NCI-H748 (cell line): ENCODE results near the gene MAP1LC3A.

Experiments used
- DNase-seq: peaks from one replicate; lab custom pipeline; 2025; ENCODE audit not compliant: unreplicated experiment; lab: John Stamatoyannopoulos, UW

The MAP1LC3A gene

DNA sequence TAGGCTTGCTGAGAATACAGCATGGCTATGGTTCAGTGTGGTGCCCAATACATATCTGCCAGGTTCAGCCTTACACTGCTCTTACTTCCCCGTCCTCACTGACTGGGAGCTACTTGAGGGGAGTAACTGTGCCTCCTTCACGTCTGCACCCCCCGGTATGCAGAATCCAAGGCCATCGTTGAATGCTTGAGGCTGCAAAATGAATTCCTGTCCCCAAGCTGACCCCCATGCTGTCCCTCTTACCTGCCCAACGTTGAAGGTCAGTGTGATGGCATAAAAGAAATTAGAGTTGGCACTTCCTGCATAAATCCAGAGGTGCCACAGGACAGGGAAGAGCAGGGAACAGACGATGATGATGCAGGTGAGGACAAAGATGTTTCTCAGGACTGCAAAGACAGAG lies 16.3 kb downstream of the MAP1LC3A start:
- no peak for DNase-seq

DNA sequence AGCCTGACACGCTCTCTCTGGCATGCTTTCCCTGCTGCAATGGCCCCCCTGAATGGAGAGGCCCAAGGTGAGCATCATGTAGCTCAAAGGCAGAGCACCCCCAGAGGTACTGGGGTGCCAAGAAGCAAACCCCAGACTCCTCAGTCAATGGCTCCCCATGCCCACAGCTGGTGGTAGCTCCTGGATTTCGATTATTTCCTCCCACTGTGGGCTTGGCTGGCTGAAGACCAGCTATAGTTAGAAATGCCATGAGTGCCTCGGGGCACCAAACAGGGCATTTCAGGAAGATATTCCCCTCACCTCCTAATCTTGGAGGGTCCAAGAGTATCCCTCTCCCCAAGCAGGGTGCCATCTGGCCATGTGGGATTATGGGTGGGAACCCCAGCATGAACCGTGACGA lies 16.8 kb downstream of the MAP1LC3A start:
- DNase-seq: no peak

DNA sequence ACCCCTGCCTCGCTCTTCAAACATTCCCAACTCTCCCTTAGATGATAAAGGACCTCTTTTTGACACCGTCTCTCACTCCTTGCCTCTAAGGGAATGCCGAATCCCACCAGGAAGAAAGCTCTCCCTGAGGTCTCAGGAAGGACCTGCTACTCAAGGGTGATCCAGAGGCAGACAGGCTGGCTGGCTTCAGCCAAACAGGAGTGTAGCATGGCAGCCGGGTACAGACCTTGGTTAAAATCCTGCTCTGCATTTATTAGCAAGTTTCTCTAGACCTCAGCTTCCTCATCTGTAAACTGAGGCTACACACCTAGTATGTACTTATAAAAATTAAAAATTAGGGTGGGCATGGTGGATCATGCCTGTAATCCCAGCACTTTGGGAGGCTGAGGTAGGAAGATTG lies 17.2 kb downstream of the MAP1LC3A start:
- DNase-seq: no peak

DNA sequence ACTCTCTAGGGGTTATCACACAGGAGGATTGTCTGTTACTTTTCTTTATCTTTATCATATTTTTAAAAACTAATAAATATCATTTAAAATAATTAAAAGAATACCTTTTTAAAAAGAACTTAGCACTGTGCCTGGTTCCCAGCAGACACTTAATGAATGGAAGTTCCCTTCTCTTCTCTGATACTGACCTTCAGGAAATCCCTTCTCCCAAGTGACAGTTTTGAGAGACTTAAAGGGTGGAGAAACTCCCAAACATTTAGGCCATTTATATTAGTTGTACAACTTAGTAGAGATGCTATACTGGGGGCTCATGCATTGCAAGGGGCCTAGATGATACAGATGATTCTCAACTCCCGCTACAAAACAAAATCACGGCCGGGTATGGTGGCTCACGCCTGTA lies 18.5 kb downstream of the MAP1LC3A start:
- no peak for DNase-seq

GRCh38 chr20:34578025-34578424 lies 19.5 kb downstream of the MAP1LC3A start:
- DNase-seq: no peak

- no peak for DNase-seq
Observed at GRCh38 chr20:34578521-34578920, 20.0 kb downstream of the MAP1LC3A start.

DNA sequence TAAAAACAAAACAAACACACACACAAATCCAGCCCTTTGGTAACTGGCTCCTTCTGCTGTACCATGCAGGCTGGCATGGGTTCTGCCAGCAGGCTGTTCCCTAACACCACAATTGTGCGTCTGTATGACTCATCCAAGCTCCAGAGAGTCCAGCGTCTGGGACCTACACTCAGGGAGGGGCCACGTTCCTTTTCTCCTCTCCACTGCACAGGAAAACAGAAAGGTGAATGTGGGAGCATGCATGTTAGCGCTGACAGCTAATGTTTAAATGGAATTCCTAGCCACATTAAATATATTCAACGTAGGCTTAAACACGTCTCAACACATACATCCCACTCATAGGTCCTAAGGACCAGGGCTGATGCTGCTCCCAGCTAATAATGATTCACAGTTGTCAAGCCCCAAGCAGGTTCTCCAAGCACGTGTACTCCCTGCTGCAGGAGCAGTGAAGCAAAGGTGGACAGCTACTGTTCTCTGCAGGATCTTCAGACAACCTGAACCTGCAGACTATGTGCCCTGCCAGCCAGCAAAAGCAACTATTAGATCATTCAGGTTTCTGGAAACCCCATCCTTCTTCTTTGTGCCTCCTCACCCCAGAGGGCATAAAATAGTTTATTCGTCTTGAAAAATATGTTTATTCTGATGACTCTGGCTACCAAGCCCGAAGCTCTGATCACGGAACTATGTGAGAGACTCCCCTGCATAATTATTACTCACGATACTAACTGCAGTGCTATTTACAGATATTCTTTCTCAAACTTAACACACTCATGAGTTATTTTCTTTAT lies 20.9 kb downstream of the MAP1LC3A start:
- peak; percentile 13 for DNase-seq

DNA sequence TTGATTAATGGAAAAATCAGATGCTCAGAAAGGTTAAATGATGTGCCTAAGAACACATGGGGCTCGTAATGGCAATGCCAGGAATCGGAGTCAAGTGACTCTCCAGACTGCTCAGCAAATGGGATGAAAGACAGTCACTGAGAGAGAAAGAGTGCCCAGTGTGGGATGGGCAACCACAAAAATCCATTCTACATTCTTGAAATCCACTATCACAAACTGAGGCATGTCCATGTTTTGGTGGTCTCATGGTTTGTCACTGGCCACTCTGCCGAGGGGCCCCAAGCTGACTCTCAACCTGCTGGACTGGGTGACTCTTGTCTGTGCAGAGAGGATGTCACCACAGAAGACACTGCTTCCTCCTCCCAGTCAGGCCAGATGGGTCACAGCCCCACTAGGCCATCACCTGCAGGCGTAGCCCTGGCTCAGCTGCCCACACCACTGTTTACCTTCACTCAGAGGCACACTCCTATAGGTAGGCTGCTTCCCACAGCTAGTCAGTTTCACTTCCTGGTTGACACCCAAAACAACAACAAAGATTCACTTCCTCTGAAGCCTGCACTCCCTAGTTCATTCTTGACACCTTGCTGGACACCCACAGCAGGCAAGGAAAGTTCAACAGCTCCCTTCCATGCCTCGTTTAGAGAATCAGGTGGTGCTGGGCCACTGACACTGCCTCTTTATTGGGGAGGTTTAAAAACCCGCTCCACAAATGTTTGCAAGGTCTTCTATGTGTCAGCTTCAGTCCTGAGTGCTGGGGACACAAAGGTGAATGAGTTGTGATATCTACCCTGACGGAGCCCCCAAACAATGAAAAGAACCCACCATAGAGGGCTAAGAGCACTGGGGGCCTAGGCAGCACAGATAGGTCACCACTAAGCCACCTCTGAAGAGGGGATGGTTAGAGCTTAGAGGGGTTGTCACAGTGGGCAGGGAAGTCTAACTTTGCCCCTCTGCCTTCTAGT lies 21.7 kb downstream of the MAP1LC3A start:
- no peak for DNase-seq

DNA sequence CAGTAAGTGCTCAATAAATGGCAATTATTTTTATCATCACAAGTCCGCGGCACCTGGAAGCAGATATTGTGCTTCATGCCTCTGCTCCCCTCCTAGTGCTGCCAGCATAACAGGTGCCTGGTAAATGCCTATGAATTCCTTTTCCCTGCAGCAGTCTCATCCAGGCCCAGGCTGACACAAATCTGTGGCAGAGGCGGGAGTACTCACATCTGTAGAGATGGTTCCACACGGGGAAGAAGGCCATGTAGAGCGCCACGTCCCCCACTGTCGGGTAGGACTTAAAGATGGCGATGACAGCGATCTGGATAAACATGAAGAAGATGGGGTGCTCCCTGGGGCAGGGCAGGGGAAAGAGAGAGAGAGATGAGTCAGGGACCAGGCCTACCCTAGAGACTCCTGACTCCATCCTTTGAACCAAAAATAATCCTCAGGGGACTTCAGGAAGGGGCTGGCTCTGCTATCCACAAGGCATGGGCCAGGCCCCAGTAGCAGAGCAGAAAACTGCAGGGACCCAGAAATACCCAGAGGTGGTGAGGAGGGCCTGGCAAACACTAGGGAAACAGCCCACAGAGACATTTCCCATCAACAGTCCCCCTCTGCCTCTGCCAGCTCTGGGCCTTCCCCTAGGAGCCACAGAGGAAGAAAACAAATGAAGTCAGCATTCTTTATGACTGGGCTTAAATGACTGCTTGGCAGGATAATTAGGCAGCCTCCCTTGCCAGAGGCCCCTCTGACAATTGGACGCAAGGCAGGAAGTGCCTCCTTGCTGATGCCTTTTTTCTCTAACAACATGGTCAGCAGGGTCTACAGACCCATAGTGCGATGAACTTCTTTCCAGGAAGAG lies 23.0 kb downstream of the MAP1LC3A start:
- DNase-seq: no peak

DNA sequence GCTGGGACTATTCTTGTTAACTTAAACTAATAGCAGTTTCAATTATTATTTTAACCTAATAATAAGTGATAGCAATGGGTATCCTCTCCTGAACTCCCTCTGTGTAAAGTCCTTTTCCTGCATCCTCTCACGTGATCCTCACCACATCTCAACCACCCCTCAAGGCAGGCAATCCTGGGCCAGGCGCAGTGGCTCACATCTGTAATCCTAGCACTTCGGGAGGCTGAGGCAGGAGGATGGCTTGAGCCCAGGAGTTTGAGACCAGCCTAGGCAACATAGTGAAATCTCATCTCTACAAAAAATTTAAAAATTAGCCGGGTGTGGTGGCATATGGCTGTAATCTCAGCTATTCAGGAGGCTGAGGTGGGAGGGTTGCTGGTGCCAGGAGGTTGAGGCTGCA lies 23.7 kb downstream of the MAP1LC3A start:
- no peak for DNase-seq

- DNase-seq: no peak
Observed at GRCh38 chr20:34582911-34583310, 24.4 kb downstream of the MAP1LC3A start.

DNA sequence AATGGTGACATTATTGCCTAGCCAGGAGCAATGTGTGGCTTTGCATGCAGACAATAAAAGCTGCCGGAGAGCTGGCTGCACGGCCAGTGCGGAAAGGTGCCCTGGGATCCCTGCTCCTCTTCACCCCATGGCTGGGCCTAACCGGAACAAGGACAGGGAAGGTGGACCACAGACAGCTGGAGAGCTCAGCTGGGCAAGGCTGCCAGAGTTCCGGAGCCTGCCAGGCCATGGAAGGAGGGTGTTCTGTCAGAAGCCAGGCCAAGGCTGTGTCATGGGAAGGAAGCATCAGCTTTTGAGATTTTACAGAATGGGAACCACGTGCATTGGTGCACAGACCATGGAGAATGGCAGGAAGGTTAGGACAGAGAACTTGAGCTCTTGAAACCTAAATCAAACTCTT lies 25.0 kb downstream of the MAP1LC3A start:
- DNase-seq: no peak

- no peak for DNase-seq
Observed at GRCh38 chr20:34585019-34585418, 26.5 kb downstream of the MAP1LC3A start.

GRCh38 chr20:34586488-34587163 lies 28.1 kb downstream of the MAP1LC3A start:
- no peak for DNase-seq

DNA sequence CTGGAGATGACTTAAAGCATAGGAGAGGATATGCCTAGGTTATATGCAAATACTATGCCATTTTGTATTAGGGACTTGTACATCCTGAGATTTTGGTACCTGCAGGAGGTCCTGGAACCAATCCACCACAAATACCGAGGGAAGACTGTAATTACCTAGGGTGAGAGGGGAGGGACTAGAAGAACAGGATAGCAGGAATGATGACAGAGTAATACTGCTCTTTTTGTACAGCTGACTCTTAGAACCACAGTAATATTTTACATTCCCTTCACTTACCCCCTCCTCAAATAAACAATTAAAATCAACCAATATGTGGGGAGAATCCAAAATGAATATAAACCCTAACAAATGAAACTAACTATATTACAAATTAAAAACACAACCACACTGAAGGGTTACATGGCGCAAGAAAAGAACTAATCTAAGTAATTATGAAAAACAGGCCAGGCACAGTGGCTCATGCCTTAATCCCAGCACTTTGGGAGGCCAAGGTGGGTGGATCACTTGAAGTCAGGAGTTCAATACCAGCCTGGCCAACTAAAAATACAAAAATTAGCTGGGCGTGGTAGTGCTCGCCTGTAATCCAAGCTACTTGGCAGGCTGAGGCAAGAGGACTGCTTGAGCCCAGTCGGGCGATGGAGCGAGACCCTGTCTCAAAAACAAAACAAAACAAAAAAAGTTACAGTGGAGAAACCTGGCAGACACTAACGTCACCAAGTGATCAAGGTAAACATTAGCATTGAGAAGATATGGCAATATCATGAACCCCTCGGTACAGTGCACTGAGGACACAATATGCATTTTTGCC lies 37.1 kb downstream of the MAP1LC3A start:
- no peak for DNase-seq

- DNase-seq: no peak
Observed at GRCh38 chr20:34600892-34601653, 42.6 kb downstream of the MAP1LC3A start.

GRCh38 chr20:34604980-34605788 lies 46.7 kb downstream of the MAP1LC3A start:
- DNase-seq: no peak

- DNase-seq: no peak
Observed at GRCh38 chr20:34607066-34607465, 48.5 kb downstream of the MAP1LC3A start.
